Limb (tissue), 2 donors: ENCODE data around the gene EML6.

Experiments used
- DNase-seq, 2 donors: peaks; one replicate each; pipeline ENCODE4 v3.0.0-alpha.2; 2016; ENCODE audit errors: extremely low spot score in 2 of 2

EML6 gene

DNA sequence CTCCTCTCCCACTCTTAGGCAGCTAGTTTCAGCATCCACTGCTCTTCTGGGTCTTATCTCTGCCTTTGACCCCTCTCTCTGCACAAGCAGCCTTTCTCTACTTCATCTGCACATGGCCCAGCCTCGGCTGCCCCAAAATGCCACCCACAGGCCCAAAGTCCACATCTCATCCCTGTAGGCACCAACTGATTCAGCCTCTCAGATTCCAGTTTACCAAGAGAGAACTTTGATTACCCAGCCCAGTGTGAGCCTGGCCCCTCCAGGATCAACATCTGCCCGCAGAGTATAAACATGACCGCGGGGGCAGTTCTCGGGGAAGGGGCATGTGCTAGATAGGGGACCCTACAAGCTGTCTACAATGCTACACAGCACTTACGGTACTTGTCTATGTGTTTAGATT, 185.1 kb downstream of the EML6 start:
- DNase-seq, result no peak

DNA sequence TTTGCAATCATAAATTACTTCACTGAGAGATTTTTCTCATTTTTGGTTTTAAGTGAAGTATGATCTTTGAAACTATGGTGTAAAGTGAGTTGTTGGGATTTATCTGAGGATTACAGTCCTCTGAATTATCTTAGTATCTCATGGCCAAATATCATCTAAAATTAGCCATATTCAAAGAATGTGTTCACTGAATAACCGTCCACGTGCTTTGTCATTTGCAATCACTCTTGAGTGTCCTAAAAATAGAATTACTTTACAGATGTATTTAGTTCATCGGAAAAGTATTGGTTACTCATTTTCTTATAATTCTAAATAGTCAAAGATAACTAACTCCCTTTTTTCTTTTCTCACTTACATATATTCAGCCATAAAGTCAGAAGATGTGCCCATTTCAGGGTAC, 185.5 kb downstream of the EML6 start:
- no peak for DNase-seq

DNA sequence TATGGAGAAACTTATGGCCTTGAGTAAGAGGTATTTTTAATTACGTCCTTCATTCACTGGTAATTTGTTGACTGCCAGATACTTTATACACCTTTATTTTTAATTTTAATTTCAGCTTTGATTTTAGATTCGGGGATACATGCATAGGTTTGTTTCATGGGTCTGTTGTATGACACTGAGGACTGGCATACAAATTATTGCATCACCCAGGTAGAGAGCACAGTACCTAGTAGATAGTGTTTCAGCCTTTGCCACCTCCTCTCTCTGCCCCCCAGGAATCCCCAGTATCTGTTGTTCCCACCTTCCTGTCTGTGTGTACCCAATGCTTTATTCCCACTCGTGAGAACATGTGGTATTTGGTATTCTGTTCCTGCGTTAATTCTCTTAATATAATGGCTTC, 188.8 kb downstream of the EML6 start:
- no peak for DNase-seq

DNA sequence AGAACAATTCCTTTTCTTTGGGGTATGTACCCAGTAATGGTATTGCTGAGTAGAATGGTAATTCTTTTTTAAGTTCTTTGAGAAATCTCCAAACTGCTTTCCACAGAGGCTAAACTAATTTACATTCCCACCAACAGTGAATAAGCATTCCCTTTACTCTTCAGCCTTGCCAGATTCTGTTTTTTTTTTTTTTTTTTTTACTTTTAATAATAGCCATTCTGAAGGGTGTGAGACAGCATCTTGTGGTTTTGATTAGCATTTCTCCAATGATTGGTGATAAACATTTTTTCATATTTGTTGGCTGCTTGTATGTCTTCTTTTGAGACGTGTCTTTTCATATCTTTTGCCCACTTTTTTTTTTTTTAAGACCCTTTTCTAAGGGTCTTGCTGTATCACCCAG, 189.4 kb downstream of the EML6 start:
- DNase-seq, result no peak

DNA sequence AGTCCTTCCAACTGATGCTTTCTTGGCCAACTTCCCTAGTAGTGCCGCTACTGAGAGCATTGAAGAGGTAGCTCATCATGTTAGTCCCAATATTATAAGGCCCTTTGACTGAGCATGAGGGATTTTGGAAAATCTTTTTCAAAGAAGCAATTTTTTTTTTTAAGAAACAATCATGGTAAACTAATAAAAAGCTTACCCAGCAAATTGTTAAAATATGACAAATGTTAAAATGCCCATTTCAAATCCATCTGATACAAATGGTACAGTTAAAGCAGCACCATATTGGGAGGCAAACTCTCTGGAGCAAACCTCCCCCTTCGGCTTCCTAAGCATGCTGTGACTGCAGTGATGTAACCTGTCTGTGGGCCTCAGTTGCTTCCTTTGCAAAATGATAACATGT, 191.2 kb downstream of the EML6 start:
- no peak for DNase-seq

DNA sequence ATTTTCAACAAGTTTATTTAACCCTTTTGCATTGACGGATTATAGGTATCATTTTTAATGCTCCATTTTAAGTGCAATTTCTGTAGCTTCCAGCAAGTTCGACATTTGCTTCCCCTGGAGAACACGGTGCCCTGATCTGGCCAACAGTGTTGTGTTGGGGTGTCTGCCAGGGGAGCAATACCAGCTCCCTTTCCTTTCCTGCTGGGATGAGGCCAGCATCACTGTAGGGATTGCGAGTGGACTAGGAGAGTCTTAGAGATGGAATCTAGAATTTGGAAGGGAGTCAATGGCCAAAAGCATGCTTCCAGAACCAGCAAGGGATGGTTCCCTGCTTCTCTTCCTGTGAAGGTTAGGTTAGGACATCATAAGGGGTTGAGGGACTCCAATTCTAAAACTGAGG, 191.6 kb downstream of the EML6 start:
- no peak for DNase-seq

DNA sequence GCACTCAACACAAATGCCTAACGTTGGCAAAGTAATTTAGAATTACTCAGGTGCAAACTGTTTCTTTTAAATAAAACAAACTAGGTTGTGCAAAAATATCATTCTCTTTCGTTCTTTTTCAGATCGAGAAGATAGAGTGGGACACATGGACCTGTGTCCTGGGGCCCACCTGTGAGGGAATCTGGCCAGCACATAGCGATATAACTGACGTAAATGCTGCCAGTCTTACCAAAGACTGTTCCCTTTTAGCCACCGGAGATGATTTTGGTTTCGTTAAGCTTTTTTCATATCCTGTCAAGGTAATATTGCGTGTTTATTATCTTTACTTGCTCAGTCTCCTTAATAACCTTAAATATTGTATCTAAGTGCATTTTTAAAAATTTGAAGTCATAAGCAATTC, 193.2 kb downstream of the EML6 start:
- no peak for DNase-seq

DNA sequence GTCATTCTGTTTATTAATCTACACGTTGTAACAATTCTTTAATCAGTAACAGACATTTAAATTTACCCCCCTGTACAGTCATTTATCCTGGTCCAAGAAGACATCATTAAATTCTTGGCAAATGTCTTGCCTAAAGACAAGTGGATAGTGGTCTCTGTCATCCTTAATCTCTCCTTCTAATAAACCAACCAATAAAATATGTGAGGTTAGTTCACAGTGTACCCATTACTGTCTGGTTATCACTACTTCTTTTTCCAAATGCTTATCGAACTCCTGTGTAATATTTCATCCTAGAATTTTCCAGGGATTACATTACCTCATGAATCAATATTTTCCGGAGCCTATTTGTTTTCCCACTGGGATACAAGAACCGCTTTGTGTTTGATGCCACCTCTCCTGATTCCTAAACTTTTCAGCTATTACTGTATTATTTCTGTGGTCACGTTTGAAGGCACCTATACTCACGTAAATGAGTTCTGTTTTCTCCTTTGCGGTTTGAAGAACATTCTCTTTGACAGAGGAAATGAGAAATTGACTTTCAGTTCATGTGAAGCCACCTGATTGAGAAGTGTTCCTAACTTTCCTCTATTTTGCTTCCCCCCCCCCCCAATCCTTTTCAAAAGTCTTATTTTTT, 195.3 kb downstream of the EML6 start:
- no peak for DNase-seq

DNA sequence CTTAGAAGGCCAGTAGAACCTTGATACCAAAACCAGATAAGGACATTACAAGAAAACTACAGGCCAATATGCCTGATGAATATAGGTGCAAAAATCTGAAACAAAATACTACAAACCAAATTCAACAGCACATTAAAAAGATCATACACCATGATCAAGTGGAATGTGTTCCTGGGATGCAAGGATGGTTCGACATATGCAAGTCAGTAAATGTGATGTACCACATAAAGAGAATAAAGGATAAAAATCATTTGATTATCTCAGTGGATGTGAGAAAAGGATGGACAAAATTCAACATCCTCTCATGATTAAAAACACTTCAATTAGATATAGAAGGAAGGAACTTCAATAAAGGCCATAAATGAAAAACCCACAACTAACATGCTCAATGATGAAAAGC, 197.2 kb downstream of the EML6 start:
- DNase-seq, result no peak

DNA sequence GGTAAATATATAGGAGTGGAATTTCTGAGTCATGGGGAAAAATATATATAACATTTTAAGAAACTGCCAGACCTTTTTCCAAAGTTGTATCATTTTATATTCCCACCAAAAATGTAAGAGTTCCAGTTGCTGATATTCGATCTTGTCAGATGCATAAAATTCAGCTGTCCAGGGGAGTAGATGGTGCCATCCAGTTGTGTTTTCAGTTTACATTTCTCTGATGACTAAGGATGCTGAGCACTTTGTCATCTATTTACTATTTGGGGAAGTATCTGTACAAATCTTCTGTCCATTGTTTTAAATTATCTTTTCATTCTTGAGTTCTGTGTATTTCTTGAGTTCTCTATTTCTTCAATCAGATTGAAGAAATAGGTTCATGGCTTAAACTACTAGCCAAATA, 200.7 kb downstream of the EML6 start:
- DNase-seq, result no peak

DNA sequence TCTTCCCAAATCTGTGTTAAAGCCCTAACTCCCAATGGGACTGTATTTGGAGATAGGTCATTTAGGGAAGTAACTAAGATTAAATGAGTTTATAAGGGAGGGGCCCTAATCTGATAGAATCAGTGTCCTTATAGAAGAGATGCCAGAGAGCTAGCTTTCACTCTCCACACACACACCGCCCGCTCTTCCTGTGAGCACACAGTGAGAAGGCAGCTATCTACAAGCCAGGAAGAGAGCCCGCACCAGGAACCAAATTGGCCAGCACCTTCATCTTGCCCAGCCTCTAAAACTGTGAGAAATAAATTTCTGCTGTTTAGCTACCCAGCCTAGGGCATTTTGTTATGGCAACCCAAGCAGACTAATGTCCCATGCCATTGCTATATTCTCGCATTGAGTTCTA, 201.6 kb downstream of the EML6 start:
- DNase-seq, result no peak

DNA sequence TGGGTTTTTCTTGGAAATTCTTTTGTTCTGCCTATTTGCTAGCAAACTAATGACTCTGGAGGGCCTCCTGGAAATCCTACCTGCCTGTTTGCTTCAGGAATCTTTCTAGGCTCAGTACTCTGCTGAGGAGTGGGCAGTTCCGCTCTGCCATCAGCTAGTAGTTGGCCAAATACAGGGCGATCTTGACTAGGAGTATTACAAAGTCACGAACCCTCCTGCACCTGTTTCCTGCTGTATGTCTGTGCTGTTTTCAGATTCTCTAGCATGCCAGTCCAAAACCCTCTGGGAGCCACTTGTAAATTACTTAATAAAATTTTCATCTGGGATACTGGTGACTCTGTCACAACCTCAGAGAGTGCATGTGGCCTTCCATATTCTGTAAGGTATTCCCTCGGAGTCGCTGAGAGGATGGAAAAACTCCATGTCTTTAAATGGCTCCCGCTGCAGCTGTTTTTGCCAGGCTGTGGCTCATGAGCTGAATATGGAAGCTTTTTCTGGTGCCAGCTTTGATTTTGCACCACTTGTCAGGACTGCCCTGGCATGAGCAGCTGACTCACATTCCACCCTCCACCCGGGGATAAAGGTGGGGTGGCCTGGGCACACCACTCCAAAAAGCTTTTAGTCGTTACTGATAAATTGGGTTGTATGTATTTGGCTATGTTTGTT, 203.8 kb downstream of the EML6 start:
- no peak for DNase-seq

DNA sequence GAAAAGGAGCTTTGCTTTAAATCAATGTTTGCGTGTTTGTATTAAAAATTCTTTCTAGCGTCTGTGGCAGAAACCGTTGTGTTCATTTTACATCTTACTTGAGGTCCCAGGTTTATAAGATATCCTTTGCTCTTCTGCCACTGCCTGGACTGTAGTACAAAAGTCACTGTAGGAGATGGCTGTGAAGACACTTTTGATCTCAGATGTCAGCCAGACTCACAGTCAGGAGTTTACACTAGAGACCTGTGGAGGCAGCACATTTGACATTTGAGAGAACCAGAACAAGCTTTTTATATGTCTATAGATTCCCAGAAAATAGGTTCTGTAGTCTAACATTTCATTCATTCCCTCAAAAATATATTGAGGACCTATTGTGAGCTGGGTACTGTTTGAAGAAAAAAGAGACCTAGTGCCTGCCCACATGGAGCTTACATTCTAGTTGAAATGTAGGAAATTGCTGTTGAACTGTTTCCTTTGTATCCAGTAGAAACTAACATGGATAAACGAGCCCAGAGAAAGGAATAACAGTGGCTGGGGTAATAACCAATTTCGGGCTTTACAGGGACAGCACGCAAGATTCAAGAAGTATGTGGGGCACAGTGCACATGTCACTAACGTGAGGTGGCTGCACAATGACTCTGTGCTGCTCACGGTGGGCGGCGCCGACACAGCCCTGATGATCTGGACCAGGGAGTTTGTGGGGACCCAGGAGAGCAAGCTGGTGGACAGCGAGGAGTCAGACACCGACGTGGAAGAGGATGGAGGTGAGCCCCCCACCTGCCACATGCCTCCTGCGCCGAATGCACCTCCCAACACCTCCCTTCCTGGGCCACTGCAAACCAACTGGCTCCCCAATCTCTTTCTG, 204.5 kb downstream of the EML6 start:
- DNase-seq, result no peak

DNA sequence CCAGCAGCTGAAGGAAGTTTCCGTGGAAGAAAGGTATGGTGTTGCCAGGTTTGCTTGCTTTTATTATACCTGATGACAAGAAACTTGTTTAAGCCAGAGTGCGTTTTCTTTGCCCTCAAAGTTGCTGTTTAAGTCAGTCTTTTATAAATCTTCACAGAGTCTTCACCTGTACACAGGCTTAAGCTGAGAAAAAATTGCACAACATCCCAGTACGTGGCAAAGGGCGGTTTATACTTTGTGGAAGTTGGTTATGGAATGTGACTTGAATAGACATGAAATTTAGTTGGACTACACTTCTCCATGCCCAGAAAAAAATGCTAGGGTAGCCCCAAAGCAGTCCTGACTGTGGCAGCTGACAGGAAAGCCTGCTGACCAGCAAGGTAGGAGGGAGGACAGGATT, 205.3 kb downstream of the EML6 start:
- no peak for DNase-seq

DNA sequence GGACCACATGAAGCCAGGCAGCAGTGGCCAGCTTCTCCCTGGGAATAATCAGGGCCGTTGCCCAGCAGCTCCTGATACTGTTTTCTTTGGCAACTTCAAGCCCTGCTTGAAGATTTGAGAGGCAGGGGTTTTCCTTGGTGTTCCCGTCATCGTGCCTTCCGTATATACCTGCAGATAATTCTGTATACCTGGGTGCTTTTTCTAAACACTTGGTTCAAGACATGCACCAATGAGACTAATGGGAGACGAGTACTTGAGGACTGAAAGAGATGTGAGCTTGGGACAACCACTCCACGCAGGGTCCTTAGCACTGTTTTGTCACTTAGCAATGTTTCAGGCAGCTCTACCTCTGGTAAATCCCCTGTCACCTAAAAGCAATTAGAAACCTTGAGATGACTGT, 208.0 kb downstream of the EML6 start:
- DNase-seq, result no peak

DNA sequence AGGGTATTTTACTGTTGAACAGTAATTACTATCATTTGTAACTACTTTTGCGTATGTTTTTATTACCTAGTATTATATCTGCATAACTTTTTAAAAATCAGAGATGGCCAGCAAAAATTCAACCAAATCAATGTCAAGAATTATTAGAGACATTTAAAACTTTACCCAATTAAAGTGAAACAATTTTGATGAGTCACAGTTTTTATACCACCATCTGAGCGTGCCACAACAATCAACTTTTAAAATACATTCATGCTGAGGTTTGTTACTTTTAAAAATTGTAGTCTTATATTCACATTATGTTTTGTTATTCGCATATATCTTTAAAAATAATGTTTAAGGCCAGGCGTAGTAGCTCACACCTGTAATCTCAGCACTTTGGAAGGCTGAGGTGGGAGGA, 211.9 kb downstream of the EML6 start:
- DNase-seq, result no peak

DNA sequence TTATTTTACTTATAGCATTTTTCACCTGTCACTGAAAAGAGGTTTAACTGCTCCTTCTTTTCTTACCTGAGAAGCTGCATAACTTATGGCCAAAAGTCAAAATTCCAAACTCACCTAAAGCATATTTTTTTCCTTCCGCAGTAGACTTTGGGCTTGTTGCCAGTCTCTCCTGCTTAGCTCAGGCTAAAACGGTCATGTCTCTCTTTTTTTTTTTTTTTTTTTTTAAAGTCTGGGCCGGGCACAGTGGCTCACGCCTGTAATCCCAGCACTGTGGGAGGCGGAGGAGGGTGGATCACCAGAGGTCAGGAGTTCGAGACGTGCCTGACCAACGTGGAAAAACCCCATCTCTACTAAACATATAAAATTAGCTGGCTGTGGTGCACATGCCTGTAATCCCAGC, 213.3 kb downstream of the EML6 start:
- no peak for DNase-seq

DNA sequence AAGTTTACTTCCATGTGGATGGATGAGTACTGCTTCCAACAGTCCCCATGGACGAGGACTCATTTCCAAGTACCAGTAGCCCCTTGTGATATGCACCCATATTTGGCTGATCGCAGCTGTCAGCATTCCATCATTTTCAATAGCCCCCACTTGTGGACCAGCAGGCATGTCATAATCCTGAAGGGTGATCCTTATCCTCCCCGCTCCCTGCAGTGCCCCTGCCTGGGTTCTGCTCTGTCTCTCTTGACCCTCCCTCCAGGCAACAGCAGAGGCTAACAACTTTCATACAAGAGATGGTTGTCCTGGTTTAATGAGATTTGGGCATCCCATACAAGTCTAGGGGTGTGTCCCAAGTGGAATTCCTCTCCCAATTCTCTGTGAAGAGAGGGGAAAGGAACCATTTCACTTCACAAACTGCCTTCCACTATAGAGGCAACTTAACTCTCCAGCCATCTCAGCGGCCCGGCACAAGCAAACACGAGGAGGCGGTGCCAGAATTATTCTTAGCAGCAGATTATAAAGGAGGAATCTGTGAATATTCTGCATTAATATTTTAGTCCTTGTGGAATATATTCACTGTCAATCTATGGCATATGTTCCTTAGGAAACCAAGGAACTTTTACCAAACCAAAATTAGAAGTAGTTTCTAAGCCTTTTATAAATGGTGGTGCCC, 216.1 kb downstream of the EML6 start:
- DNase-seq, result no peak

DNA sequence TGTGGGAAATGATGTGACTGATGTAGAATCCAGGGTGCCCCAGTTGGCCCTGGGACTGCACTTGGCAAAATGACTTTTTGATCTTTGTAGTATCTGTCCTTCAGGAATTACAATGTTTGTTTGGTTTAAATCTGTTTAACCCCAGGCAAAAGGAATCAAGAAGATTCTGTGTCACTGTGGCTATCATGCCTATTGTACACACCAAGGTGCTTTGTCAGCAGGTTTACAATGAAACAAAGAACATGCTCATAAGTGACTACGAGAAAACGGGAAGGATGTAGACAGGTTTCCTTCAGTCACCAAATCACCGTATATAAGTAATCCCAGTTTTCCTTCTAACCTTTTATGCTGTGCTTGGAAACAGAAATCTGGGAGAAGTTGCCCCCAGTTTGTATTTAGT, 217.3 kb downstream of the EML6 start:
- DNase-seq, result no peak

DNA sequence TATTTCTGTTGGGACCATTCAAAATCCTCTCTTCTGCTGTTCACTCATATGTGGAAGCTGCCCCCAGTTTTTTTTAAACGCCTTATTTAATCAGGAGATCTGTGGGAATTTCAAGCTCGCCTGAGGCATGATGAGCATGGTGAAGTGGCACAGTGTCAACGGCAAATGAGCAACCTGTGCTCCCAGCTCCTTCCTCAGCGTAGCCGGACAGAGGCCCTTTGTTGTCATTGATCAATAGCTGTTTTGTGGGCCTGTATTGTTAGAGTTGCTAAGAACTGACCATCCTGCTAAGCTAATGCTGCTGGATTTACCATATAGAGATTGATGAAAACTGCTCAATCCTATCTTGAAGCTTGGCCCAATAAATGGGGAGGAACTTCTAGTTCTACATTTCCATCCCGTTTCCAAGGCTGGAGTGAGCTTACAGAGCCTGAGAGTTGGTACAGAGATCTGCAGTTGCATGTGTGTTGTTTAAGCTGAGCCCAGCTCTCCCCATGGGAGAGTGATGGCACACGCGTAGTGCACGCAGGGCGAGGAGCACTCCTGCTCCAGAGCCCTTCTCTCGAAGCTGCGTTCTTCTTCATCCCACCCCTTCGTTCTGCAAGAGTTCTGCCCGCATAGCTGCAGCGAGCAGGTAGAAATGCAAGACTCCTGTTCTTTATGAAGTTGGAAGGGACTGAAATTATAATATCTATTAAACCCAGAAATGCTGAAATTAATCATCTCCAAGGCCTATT, 218.0 kb downstream of the EML6 start:
- DNase-seq, result no peak

DNA sequence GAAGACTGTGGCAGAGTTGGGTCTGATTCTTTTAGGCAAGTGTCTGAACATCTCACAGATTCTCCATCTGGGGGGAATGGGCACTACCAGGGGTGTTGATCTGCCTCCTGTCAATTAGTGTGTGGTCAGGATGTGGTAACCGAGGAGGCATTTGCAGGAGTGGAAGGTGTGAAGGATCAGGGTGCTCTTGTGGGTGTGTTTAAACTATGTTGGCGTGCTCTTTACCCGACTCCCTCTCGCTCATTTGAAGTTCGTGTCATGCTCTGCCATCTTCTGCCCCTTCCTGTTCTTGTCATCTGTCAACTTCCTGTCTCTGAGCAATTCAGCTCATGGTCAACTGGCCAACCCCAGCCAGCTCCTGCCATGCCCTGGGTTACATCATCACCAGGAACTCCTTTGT, 218.9 kb downstream of the EML6 start:
- no peak for DNase-seq
